HG03159 (cell line): ENCODE measurements around the gene INPP1.
"Not testable (repeated sequence)": the region's sequence is repeated elsewhere in the genome, so short reads cannot be mapped to it uniquely, and the experiment has no call there.

Experiments used
- ATAC-seq: cut with Tn5 transposase; IDR thresholded peaks from one replicate; pipeline ENCODE4 v1.9.1; 2021; ENCODE audit warnings: mild to moderate bottlenecking, moderate library complexity; ENCODE audit not compliant: unreplicated experiment

INPP1 gene, protein sequence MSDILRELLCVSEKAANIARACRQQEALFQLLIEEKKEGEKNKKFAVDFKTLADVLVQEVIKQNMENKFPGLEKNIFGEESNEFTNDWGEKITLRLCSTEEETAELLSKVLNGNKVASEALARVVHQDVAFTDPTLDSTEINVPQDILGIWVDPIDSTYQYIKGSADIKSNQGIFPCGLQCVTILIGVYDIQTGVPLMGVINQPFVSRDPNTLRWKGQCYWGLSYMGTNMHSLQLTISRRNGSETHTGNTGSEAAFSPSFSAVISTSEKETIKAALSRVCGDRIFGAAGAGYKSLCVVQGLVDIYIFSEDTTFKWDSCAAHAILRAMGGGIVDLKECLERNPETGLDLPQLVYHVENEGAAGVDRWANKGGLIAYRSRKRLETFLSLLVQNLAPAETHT

GRCh38 chr2:190343536-190344275, at the start of gene INPP1:
Gene INPP1, plus strand, starts transcription at chr2:190343589. Its CDS starts 16,514 bp downstream, at chr2:190360103.
- ATAC-seq = peak; percentile 59

DNA sequence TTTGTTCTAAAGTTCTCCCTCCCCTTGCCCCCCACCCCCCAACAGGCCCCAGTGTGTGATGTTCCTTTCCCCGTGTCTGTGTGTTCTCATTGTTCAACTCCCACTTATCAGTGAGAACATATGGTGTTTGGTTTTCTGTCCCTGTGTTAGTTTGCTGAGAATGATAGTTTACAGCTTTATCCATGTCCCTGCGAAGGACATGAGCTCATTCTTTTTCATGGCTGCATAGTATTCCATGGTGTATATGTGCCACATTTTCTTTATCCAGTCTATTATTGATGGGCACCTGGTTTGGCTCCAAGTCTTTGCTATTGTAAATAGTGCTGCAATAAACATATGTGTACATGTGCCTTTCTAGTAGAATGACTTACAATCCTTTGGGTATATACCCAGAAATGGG, 45.5 kb upstream of the INPP1 start:
- ATAC-seq = not testable (repeated sequence)

GRCh38 chr2:190301032-190301431, 42.4 kb upstream of the INPP1 start:
- ATAC-seq = no peak

DNA sequence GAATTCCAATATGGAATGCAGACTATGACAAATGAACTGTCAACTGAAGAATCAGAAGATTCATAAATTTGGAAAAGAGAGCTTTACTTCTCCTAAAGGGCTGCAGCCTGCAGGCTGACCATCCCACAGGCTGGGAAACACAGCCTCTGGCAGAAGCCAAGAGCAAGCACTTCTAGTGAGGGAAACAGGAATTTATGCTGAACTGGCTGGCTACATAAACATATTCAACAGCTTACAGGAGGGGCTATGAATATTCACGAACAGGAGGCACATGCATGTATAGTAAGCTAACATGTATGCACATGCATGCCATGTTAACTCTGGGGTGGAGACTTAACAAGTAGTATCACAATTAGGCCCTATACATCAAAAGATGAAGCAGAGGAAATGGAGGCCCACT, 41.3 kb upstream of the INPP1 start:
- ATAC-seq = no peak

GRCh38 chr2:190303647-190304046, 39.7 kb upstream of the INPP1 start:
- ATAC-seq = no peak

DNA sequence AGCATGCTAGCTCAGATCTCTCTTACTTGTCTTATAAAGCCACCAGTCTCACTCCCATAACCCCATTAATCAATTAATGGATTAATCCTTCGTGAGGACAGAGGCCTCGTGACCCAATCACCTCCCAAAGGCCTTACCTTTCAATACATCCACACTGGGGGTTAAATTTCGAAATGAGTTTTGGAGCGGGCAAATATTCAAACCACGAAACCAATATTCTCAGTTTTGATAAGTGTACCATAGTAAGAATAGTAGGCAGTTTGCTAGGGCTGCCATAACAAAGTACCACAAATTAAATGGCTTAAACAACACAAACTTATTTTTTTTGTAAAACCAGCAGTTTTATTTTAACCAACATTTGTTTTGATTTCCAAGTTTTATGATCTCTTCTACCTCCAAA, 39.0 kb upstream of the INPP1 start:
- ATAC-seq = no peak

- ATAC-seq = no peak
Measured at GRCh38 chr2:190308031-190308430, 35.4 kb upstream of the INPP1 start.

DNA sequence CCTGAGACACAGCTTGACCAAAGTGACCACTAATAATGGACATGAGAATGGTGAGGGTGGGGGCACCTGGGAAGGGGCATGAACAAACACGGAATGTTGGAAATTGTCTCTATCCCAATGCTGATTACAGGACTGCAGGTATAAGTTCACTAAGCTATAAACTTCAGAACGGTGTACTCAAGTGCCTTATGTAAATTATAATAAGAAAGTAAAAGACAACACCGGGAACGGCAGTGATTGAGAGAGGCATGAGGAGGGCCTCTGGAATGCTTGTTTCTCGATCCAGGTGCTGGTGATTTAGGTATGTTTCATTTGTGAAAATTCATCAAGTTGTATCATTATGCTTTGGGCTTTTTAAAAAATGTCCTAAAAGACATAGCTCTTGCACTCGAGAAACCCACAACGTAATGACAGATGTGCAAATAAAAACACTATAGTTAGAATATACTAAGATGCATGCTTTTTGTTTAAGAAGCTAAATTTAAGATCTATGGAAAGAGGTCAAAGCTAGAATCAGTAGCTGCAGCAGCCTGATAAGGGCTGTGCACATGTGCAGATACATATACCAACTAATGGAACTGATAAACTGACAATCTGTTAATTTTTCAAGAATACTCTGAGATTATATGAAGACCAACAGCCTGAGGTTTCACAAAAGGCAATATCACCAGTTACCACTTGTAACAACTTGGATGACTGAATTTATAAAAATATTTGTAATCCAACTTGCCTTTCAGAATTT, 31.3 kb upstream of the INPP1 start:
- no peak for ATAC-seq

- not testable (repeated sequence) for ATAC-seq
Measured at GRCh38 chr2:190312635-190313025, 30.8 kb upstream of the INPP1 start.

- no peak for ATAC-seq
Measured at GRCh38 chr2:190313880-190314279, 29.5 kb upstream of the INPP1 start.

DNA sequence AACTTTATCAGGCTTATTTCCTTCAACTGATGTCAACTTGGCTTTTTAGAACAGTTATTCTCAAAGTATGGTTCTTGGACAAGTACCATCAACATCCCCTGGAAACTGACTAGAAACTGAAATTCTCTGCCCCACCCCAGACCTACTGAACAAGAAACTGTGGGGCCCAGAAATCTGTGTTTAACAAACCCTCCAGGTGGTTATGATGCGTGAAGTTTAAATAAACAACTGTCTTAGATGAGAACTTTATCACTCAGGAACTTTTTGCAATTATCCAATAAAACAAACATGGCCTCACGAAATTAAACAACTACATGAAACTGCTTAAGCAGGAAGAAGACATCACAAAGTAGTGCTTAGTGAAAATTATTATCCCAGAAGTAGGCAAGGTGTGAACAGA, 28.1 kb upstream of the INPP1 start:
- no peak for ATAC-seq

GRCh38 chr2:190318514-190318913, 24.9 kb upstream of the INPP1 start:
- ATAC-seq = no peak

DNA sequence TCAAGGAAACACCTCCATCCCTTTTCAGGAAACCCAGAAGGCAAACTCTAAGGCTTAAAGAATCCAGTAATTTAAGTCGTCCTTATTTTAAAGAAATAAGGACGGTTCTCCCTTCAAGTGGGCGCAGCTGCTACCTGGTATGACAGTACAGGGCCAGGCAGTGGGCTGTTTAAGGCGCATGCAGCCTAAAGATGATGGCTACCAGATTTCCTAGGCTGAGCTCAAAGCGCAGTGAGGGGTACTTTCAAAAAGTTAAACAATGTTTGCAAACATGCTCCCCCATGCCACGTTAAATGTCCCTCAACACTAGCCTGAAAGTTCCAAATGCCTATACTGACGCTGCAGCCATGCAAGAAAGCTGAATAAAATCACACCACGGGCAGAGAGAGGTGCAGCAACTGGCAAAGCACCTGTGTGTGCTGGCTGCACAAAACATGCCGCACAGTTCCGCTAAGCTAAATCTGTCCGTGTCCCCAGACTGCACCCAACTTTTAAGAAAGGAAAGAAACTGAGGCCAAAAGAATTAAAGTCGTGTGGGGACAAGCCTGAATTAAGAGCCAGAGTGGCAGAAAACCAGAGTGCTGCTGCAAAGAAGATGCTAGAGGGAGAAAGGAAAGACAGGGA, 24.3 kb upstream of the INPP1 start:
- ATAC-seq = peak; percentile 35

- ATAC-seq = peak; percentile 92
Measured at GRCh38 chr2:190319555-190320498, 23.6 kb upstream of the INPP1 start, which contains the start of gene HIBCH. Gene HIBCH, minus strand, starts transcription at chr2:190319826. Its CDS starts 76 bp downstream, at chr2:190319750.

- ATAC-seq = no peak
Measured at GRCh38 chr2:190320696-190321095, 22.7 kb upstream of the INPP1 start.

DNA sequence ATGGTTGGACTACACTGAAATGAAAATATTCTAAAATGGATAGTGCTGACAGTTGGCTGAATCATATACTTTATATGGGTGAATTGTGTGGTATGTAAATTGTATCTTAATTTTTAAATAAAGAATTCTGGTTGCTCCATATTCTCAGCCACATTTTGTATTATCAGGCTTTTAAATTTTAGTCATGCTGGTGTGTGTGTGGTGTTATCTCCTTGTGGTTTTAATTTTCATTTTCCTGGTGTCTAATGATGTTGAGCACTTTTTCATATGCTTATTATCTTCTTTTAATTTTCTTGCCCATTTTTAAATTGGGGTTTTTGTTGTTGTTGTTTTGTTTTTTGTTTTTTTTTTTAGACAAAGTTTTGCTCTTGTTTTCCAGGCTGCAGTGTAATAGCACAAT, 20.0 kb upstream of the INPP1 start:
- ATAC-seq = no peak

DNA sequence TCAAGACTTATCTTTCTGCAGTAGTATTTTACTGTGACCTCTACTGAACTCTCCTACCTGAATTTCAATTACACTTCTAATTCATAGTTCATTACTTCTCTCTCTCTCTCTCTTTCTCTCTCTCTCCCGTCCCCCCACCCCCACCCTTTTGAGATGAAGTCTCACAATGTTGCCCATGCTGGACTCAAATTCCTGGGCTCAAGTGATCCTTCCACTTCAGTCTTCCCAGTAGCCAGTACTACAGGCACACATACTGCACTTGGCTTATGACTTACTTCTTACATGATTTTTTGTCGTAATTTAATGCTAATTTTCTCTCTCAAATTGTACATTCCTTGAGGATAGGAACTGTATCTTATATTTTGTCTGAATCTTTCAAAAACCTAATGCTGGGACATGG, 17.8 kb upstream of the INPP1 start:
- no peak for ATAC-seq

GRCh38 chr2:190327867-190328572, 15.4 kb upstream of the INPP1 start:
- no peak for ATAC-seq

- no peak for ATAC-seq
Measured at GRCh38 chr2:190328573-190329147, 14.7 kb upstream of the INPP1 start.
